Gastroesophageal sphincter (tissue), 4 donors: ENCODE data around the gene TMEM40. TPM values are rescaled to one million over a fixed set of nuclear protein-coding genes. Genes with fewer than 3 reads are reported as not detected.
"Not testable (repeated sequence)": the region's sequence is repeated elsewhere in the genome, so short reads cannot be mapped to it uniquely, and the experiment has no call there.

Source experiments
- ATAC-seq: fragments of 150-250 bp; one replicate; pipeline ENCODE4 v1.9.1; 2016; ENCODE audit warnings: mild to moderate bottlenecking, moderate library complexity
- H3K27ac ChIP-seq, 4 donors: fragments of 200-600 bp; sonication (generic) in 3 of 4; 1 replicate in 3 of 4; 2 replicates in 1 of 4; pipeline ENCODE4 v1.5.1; 2016 to 2019
- H3K27me3 ChIP-seq: fragments of 200-600 bp; sonication (generic); one replicate; pipeline ENCODE4 v1.5.1; 2019
- H3K36me3 ChIP-seq, 2 donors: fragments of 200-600 bp; sonication (generic); one replicate each; pipeline ENCODE4 v1.5.1; 2019; ENCODE audit warnings: control low read depth in 1 of 2
- H3K4me1 ChIP-seq, 3 donors: fragments of 200-600 bp; sonication (generic); 1 replicate in 2 of 3; 2 replicates in 1 of 3; pipeline ENCODE4 v1.5.1; 2016 to 2019; ENCODE audit warnings: control low read depth in 2 of 3
- H3K4me3 ChIP-seq, 2 donors: fragments of 200-600 bp; sonication (generic); one replicate each; pipeline ENCODE4 v1.5.1; 2019; ENCODE audit warnings: mild to moderate bottlenecking in 1 of 2, moderate library complexity in 1 of 2
- H3K9me3 ChIP-seq, 3 donors: fragments of 200-600 bp; sonication (generic); one replicate each; pipeline ENCODE4 v1.5.1; 2017 to 2019; ENCODE audit warnings: control low read depth in 2 of 3
- CTCF ChIP-seq, 4 experiments: fragments of 200-600 bp in 2 of 4; fragments of 450-650 bp in 2 of 4; sonication (generic) in 1 of 4; IDR thresholded peaks; one replicate each; pipeline ENCODE4 v1.5.1; 2017 to 2019; ENCODE audit warnings: antibody characterized with exemption in 4 of 4, mild to moderate bottlenecking in 2 of 4, moderate library complexity in 2 of 4
- EP300 ChIP-seq: sonication (generic); formaldehyde crosslinking; IDR thresholded peaks from one replicate; pipeline ENCODE4 v1.6.1; 2017; ENCODE audit warnings: antibody characterized with exemption, mild to moderate bottlenecking
- POLR2A ChIP-seq, 2 donors: fragments of 450-650 bp; IDR thresholded peaks; one replicate each; pipeline ENCODE4 v1.6.1; 2017; ENCODE audit warnings: antibody characterized with exemption in 2 of 2, mild to moderate bottlenecking in 2 of 2, moderate library complexity in 1 of 2
- POLR2AphosphoS5 ChIP-seq: sonication (generic); formaldehyde crosslinking; IDR thresholded peaks from one replicate; pipeline ENCODE4 v1.6.1; 2017; ENCODE audit warnings: antibody characterized with exemption
- WGBS, 2 donors: methylation state at CpG; one replicate each; pipeline ENCODE4 v1.1.5; 2018; ENCODE audit warnings: low coverage in 1 of 2; 5-methylcytosine and 5-hydroxymethylcytosine counted together
- total RNA-seq, 4 donors: library from RNA; depleted of rRNA; stranded (reverse); fragments of >200 nt; gene quantifications; one replicate each; pipeline ENCODE4 v1.1.0, GENCODE V29; 2016

Gene TMEM40
- total RNA-seq, 4 donors from 2014 or later, result 3.0 TPM; not detected in 3

GRCh38 chr3:12707449-12707848, 51.6 kb downstream of the TMEM40 start:
- ATAC-seq, result no peak
- H3K27ac ChIP-seq, result no peak overlapping the region
- H3K9me3 ChIP-seq, result no peaks in the 10 kb centered on the region
- no peak overlapping the region for H3K4me3 ChIP-seq
- no peaks in the 10 kb centered on the region for H3K27me3 ChIP-seq
- TF ChIP-seq POLR2A (IDR thresholded peaks at IDR 0.05), result no peak
- TF ChIP-seq EP300, result no peak
- TF ChIP-seq CTCF (IDR thresholded peaks at IDR 0.05), result no peak
- no peak for TF ChIP-seq POLR2AphosphoS5
- 80 to 83% methylated on average over 2 of the region's 2 CpGs for WGBS, 2 donors
- H3K4me1 ChIP-seq, result no peaks in the 10 kb centered on the region
- no peaks in the 10 kb centered on the region for H3K36me3 ChIP-seq

- peak in 3 of 4 experiments; percentile 58 to 63 (median 59) for TF ChIP-seq CTCF (IDR thresholded peaks at IDR 0.05)
- TF ChIP-seq EP300, result no peak
- no peaks in the 10 kb centered on the region for H3K4me1 ChIP-seq
- no peak overlapping the region for H3K4me3 ChIP-seq
- no peaks in the 10 kb centered on the region for H3K27me3 ChIP-seq
- 65 to 92% methylated on average over 2 of the region's 2 CpGs for WGBS, 2 donors
- peak; percentile 77 for ATAC-seq
- no peak overlapping the region for H3K27ac ChIP-seq
- H3K36me3 ChIP-seq, result no peaks in the 10 kb centered on the region
- no peaks in the 10 kb centered on the region for H3K9me3 ChIP-seq
Measured at GRCh38 chr3:12706504-12707253, 52.4 kb downstream of the TMEM40 start.

- H3K27ac ChIP-seq, result no peak overlapping the region
Measured at GRCh38 chr3:12705981-12706380, 53.1 kb downstream of the TMEM40 start.

GRCh38 chr3:12705374-12705926, 53.6 kb downstream of the TMEM40 start:
- 90 to 91% methylated on average over 3 to 6 of the region's 6 CpGs for WGBS, 2 donors
- Histone ChIP-seq H3K9me3 (no peaks in the 10 kb centered on the region), H3K36me3 (no peaks in the 10 kb centered on the region), H3K4me3 (no peak overlapping the region), H3K27me3 (no peaks in the 10 kb centered on the region), H3K4me1 (no peaks in the 10 kb centered on the region), H3K27ac (no peak overlapping the region)
- ATAC-seq, result no peak
- TF ChIP-seq CTCF (IDR thresholded peaks at IDR 0.05), result no peak
- no peak for TF ChIP-seq POLR2A (IDR thresholded peaks at IDR 0.05)
- TF ChIP-seq EP300, result no peak
- TF ChIP-seq POLR2AphosphoS5, result no peak

More at GRCh38 chr3:12705981-12706380, 53.1 kb downstream of the TMEM40 start:
- H3K9me3 ChIP-seq, result no peaks in the 10 kb centered on the region
- no peak overlapping the region for H3K4me3 ChIP-seq
- no peaks in the 10 kb centered on the region for H3K27me3 ChIP-seq
- TF ChIP-seq EP300, result no peak
- no peak for TF ChIP-seq CTCF (IDR thresholded peaks at IDR 0.05)
- no peak for TF ChIP-seq POLR2AphosphoS5
- no peak for TF ChIP-seq POLR2A (IDR thresholded peaks at IDR 0.05)
- no peak for ATAC-seq
- H3K36me3 ChIP-seq, result no peaks in the 10 kb centered on the region
- no peaks in the 10 kb centered on the region for H3K4me1 ChIP-seq
- WGBS, 2 donors, result 42 to 60% methylated on average over 1 of the region's 1 CpG

GRCh38 chr3:12702501-12702900, 56.6 kb downstream of the TMEM40 start:
- H3K27ac ChIP-seq, result no peak overlapping the region
- no peaks in the 10 kb centered on the region for H3K9me3 ChIP-seq
- H3K27me3 ChIP-seq, result no peaks in the 10 kb centered on the region
- ATAC-seq, result no peak
- H3K36me3 ChIP-seq, result no peaks in the 10 kb centered on the region
- TF ChIP-seq CTCF (IDR thresholded peaks at IDR 0.05) (no peak), POLR2A (IDR thresholded peaks at IDR 0.05) (no peak), POLR2AphosphoS5 (no peak), EP300 (no peak)
- no peaks in the 10 kb centered on the region for H3K4me1 ChIP-seq
- 40 to 76% methylated on average over 1 to 3 of the region's 3 CpGs for WGBS, 2 donors
- H3K4me3 ChIP-seq, result no peak overlapping the region

- WGBS, 2 donors, result 93 to 100% methylated on average over 3 to 4 of the region's 10 CpGs
- not testable (repeated sequence) for H3K36me3 ChIP-seq, H3K9me3 ChIP-seq, H3K27me3 ChIP-seq, ATAC-seq, H3K27ac ChIP-seq, H3K4me1 ChIP-seq, H3K4me3 ChIP-seq
Measured at GRCh38 chr3:12701601-12702000, 57.5 kb downstream of the TMEM40 start.
